ENCODE results near the gene LMO1. TPM values are rescaled to one million over a fixed set of nuclear protein-coding genes. Genes with fewer than 3 reads are reported as not detected.
A peak's percentile ranks its signal among the peaks of the same experiment; 100 is the strongest.

The LMO1 gene
- total and polyA plus RNA-seq, 10 donors = 0.17 to 1.0 (median 0.57) TPM; not detected in 5

DNA sequence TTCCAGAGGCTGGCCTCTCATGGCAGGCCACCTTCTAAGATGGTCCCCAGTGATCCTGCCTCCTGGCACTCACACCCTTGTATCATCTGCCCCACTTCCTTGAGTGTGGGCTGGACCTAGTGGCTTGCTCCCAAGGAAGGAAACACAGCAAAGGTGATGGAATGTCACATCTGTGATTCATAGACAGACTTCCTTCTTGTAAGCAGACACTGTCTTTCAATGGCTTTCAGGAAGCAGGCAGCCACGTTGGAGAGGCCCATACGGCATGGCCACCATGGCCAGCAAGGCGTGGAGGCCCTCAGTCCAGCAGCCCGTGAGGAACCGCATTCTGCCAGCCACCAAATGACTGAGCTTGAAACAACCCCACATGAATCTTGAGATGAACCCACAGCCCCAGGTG, 11.3 kb downstream of the LMO1 start:
- no peak overlapping the region for H3K4me3 ChIP-seq
- no peak overlapping the region for H3K27ac ChIP-seq
- DNase-seq = peak; percentile 57
- 67 to 88% (median 73%) methylated on average over 3 to 5 of the region's 5 CpGs for WGBS, 5 donors
- intact Hi-C loops (cut with DNase I; ENCODE audit: low total_unique reads) = no loop called here
- no peaks in the 10 kb centered on the region for H3K27me3 ChIP-seq (replicated peaks in 1 of 7)
- H3K4me1 ChIP-seq = no peaks in the 10 kb centered on the region
- H3K36me3 ChIP-seq = no peaks in the 10 kb centered on the region
- TF ChIP-seq, protein P1, sequence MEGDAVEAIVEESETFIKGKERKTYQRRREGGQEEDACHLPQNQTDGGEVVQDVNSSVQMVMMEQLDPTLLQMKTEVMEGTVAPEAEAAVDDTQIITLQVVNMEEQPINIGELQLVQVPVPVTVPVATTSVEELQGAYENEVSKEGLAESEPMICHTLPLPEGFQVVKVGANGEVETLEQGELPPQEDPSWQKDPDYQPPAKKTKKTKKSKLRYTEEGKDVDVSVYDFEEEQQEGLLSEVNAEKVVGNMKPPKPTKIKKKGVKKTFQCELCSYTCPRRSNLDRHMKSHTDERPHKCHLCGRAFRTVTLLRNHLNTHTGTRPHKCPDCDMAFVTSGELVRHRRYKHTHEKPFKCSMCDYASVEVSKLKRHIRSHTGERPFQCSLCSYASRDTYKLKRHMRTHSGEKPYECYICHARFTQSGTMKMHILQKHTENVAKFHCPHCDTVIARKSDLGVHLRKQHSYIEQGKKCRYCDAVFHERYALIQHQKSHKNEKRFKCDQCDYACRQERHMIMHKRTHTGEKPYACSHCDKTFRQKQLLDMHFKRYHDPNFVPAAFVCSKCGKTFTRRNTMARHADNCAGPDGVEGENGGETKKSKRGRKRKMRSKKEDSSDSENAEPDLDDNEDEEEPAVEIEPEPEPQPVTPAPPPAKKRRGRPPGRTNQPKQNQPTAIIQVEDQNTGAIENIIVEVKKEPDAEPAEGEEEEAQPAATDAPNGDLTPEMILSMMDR (IDR thresholded peaks at IDR 0.05 in 8 of 11, conservative IDR thresholded peaks at IDR 0.05 in 3 of 11) = no peak
- no peaks in the 10 kb centered on the region for H3K9me3 ChIP-seq

DNA sequence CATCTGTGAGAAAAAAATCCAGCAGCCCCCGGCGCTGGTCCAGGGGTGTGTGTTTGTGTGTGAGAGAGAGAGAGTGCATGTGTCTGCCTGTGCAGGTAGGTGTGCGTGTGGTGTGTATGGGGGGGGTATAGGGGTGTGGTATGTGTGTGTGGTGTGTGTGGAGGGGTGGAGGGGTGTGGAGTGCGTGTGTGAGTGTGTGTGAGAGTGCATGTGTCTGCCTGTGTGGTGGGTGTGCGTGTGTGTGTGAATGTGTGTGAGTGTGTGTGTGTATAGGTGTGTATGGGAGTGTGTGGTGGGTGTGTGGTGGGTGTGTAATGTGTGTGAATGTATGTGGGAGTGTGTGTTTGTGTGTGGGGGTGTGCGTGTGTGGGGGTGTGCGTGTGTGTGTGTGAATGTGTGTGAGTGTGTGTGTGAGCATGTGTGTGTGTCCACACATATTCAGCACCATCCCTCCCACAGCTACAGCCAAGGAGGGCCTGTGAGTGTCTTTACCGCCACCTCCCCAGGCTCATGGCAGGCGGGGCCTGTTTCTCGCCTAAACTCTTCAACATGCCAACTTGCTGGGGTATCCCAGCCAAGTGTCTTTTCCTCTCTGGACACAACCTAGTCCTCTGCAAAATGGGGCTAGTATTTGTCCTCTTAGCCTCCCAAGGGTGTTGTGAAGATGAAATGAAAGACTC, 11.9 kb downstream of the LMO1 start:
- TF ChIP-seq POLR2AphosphoS5 (IDR thresholded peaks at IDR 0.05) (no peak), POLR2A (IDR thresholded peaks at IDR 0.05) (no peak)
- TF ChIP-seq, protein P1 (IDR thresholded peaks at IDR 0.05 in 8 of 11, conservative IDR thresholded peaks at IDR 0.05 in 3 of 11) = no peak
- no peak overlapping the region for H3K27ac ChIP-seq
- H3K27me3 ChIP-seq (replicated peaks in 1 of 7) = peaks cover 0 to 5% (median 0%) of the 10 kb centered on the region in 7 donors
- no peaks in the 10 kb centered on the region for H3K9me3 ChIP-seq
- H3K4me1 ChIP-seq = no peaks in the 10 kb centered on the region
- 79 to 95% (median 90%) methylated on average over 8 to 10 of the region's 10 CpGs for WGBS, 5 donors
- no peak overlapping the region for H3K4me3 ChIP-seq
- H3K36me3 ChIP-seq = no peaks in the 10 kb centered on the region
- intact Hi-C loops (cut with DNase I; ENCODE audit: low total_unique reads) = no loop called here
- peak; percentile 39 for DNase-seq

DNA sequence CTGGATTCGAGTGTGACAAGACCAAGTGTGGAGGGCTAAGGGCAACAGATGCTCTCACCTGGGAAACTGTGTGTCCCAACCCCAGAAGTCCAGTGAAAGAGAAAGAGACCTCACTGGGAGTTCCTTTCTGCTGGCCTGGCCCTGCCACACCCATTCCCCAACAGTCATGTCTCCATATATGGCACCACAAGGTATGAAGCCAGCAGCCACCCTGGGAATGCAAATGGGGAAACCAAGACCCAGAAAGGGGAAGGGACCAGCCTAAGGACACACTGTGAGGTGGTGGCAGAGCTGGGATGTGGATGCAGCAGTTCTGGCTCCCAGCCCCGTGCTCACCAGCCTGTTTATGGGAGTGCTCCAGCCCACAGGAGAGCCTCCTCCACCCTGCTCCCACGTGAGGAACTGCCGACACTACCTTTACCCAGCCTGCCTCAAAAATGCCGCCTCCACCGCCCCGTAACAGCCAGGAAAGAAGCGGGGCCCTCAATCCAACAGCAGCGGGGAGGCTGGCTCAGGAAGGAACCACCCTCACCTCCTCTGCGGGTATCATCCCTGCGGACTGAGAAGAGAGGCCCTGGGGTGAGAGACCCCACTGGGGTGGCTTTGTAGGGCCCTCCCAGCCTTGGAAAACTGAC, 12.6 kb downstream of the LMO1 start:
- intact Hi-C loops (cut with DNase I; ENCODE audit: low total_unique reads) = no loop called here
- no peak overlapping the region for H3K27ac ChIP-seq
- H3K4me1 ChIP-seq = no peaks in the 10 kb centered on the region

DNA sequence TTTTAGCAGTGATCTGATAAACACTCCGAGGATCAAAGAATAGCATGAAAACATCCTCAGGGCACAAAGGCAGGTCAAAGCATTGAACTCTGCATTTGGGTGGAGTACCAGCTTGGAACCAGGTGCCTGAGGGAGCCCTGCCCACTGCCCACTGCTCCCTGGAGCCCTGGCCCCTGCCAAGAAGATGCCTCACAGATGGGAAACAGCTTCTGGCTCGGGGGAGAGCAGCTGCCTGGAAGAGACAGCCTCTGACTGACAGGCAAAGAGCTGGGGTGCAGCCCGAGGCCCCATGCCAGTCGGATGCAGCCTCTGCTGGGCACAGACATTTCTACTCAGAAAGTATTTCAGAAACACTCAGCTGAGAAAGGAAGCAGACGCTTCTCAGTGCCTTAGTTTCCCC, 13.2 kb downstream of the LMO1 start:
- WGBS, 5 donors = 59 to 72% (median 62%) methylated on average over 5 of the region's 5 CpGs
- intact Hi-C loops (cut with DNase I; ENCODE audit: low total_unique reads) = no loop called here
- Histone ChIP-seq H3K9me3 (no peaks in the 10 kb centered on the region), H3K4me1 (no peaks in the 10 kb centered on the region), H3K4me3 (no peak overlapping the region), H3K27me3 (replicated peaks in 1 of 7) (peaks cover 0 to 6% (median 0%) of the 10 kb centered on the region in 7 donors), H3K36me3 (no peaks in the 10 kb centered on the region), H3K27ac (no peak overlapping the region)
- TF ChIP-seq POLR2AphosphoS5 (IDR thresholded peaks at IDR 0.05) = no peak
- TF ChIP-seq POLR2A (IDR thresholded peaks at IDR 0.05) = no peak
- TF ChIP-seq, protein P1 (IDR thresholded peaks at IDR 0.05 in 8 of 11, conservative IDR thresholded peaks at IDR 0.05 in 3 of 11) = no peak
- DNase-seq = peak; percentile 65

More for the DNA sequence above, 12.6 kb downstream of the LMO1 start:
- H3K4me3 ChIP-seq = no peak overlapping the region
- TF ChIP-seq POLR2A (IDR thresholded peaks at IDR 0.05) (no peak), POLR2AphosphoS5 (IDR thresholded peaks at IDR 0.05) (no peak)
- TF ChIP-seq, protein P1 (IDR thresholded peaks at IDR 0.05 in 8 of 11, conservative IDR thresholded peaks at IDR 0.05 in 3 of 11) = no peak
- no peaks in the 10 kb centered on the region for H3K36me3 ChIP-seq
- no peaks in the 10 kb centered on the region for H3K9me3 ChIP-seq
- peaks cover 0 to 6% (median 0%) of the 10 kb centered on the region in 7 donors for H3K27me3 ChIP-seq (replicated peaks in 1 of 7)
- 84 to 91% (median 87%) methylated on average over 10 to 11 of the region's 11 CpGs for WGBS, 5 donors
- DNase-seq = peak; percentile 62
